ENCODE results near the gene BMP5.

BMP5 gene

DNA sequence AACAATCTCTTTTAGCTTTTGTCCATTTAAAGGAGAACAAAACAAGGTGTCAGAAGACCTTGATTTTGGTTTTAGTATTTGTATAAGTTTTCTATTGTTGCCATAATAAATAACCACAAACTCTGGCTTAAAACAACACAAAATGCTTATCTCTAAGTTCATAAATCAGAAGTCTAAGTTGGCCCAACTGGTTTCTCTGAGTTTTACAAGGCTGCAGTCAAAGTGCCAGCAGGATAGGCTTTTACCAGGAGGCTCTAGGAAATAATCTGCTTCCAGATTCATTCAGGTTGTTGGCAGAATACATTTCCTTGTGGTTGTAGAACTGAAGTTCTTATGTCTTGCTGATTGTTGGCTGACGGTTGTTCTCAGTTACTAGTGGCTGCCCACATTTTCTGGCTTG lies 149.2 kb downstream of the BMP5 start:
- Mint-ChIP-seq H3K4me1 (peaks cover 5% of the 10 kb centered on the region), H3K9me3 (no peaks in the 10 kb centered on the region), H3K4me3 (no peak overlapping the region), H3K27me3 (ENCODE audit: low read depth) (no peaks in the 10 kb centered on the region), H3K27ac (peak overlapping the region in 1 of 3 experiments; percentile 21), H3K36me3 (ENCODE audit: low read depth) (no peaks in the 10 kb centered on the region)
- TF ChIP-seq CTCF (IDR thresholded peaks at IDR 0.05; ENCODE audit: unreplicated experiment in 3 of 3), result no peak

- Mint-ChIP-seq H3K4me1 (peaks cover 22% of the 10 kb centered on the region), H3K36me3 (ENCODE audit: low read depth) (no peaks in the 10 kb centered on the region)
- no peak for TF ChIP-seq CTCF (IDR thresholded peaks at IDR 0.05; ENCODE audit: unreplicated experiment in 3 of 3)
These were observed 160.6 kb downstream of the BMP5 start for GRCh38 chr6:55714831-55715230.

DNA sequence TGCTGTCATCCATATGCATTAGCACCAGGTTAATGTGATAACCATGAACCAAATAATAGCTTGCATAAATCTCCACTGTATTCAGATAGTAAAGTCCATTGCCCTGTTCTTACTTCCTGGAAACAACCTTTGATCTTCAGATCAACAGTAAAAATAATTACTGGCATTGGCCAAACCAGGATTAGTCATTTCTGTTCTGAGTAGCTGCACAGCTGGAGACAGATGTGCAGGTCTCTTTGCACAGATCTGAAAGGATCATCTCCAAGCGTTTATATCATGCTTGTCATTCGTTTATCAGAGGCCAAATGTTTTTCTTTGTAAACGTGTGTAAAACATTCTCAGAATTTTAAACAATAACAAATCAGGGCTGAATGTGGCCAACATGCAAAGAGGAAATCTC lies 162.0 kb downstream of the BMP5 start:
- no peaks in the 10 kb centered on the region for H3K36me3 Mint-ChIP-seq (ENCODE audit: low read depth)
- TF ChIP-seq CTCF (IDR thresholded peaks at IDR 0.05; ENCODE audit: unreplicated experiment in 3 of 3), result no peak
- H3K9me3 Mint-ChIP-seq, result no peaks in the 10 kb centered on the region
- H3K27me3 Mint-ChIP-seq (ENCODE audit: low read depth), result no peaks in the 10 kb centered on the region
- H3K4me1 Mint-ChIP-seq, result peaks cover 26% of the 10 kb centered on the region
- H3K27ac Mint-ChIP-seq, result peak overlapping the region in 2 of 3 experiments; percentile 39 to 65
- H3K4me3 Mint-ChIP-seq, result no peak overlapping the region

More at GRCh38 chr6:55714831-55715230, 160.6 kb downstream of the BMP5 start:
- H3K9me3 Mint-ChIP-seq, result no peaks in the 10 kb centered on the region
- no peak overlapping the region for H3K4me3 Mint-ChIP-seq
- peak overlapping the region in 1 of 3 experiments; percentile 2 for H3K27ac Mint-ChIP-seq
- no peaks in the 10 kb centered on the region for H3K27me3 Mint-ChIP-seq (ENCODE audit: low read depth)

GRCh38 chr6:55708711-55709110 lies 166.7 kb downstream of the BMP5 start:
- Mint-ChIP-seq H3K9me3 (peaks cover 4% of the 10 kb centered on the region), H3K27me3 (ENCODE audit: low read depth) (no peaks in the 10 kb centered on the region), H3K36me3 (ENCODE audit: low read depth) (no peaks in the 10 kb centered on the region), H3K4me3 (no peak overlapping the region), H3K27ac (peak overlapping the region in 2 of 3 experiments; percentile 9 to 63), H3K4me1 (peaks cover 41% of the 10 kb centered on the region)
- no peak for TF ChIP-seq CTCF (IDR thresholded peaks at IDR 0.05; ENCODE audit: unreplicated experiment in 3 of 3)

GRCh38 chr6:55705451-55706440 lies 169.6 kb downstream of the BMP5 start:
- Mint-ChIP-seq H3K36me3 (ENCODE audit: low read depth) (no peaks in the 10 kb centered on the region), H3K27ac (peak overlapping the region; percentile 34 to 83 (median 73)), H3K4me1 (peaks cover 25% of the 10 kb centered on the region), H3K9me3 (peaks cover 4% of the 10 kb centered on the region), H3K4me3 (peak overlapping the region in 1 of 3 experiments; percentile 1), H3K27me3 (ENCODE audit: low read depth) (peaks cover 3% of the 10 kb centered on the region)
- no peak for TF ChIP-seq CTCF (IDR thresholded peaks at IDR 0.05; ENCODE audit: unreplicated experiment in 3 of 3)
